ELF-1 (cell line): ENCODE data around the gene DPF1.

Source experiments
- DNase-seq: peaks from one replicate; pipeline ENCODE4 v3.0.0-alpha.2; 2016; ENCODE audit warnings: low read depth, low spot score

DPF1 gene

GRCh38 chr19:38168637-38169036 lies 55.4 kb downstream of the DPF1 start:
- no peak for DNase-seq

GRCh38 chr19:38165335-38165734 lies 58.7 kb downstream of the DPF1 start:
- no peak for DNase-seq

GRCh38 chr19:38164526-38164925 lies 59.5 kb downstream of the DPF1 start:
- DNase-seq: no peak

GRCh38 chr19:38163419-38164290 lies 60.4 kb downstream of the DPF1 start:
- no peak for DNase-seq

- DNase-seq: no peak
These were observed 61.4 kb downstream of the DPF1 start for GRCh38 chr19:38162632-38163031.

- DNase-seq: no peak
These were observed 61.9 kb downstream of the DPF1 start for GRCh38 chr19:38162094-38162493.
